OCI-LY3 (cell line): Measurements from ENCODE around the gene QRICH1.

Source experiments
- H2AFZ ChIP-seq: fragments of 200-600, 300-600 bp; shearing (Covaris generic); 2 replicates; pipeline ENCODE4 v1.6.0; 2014; ENCODE audit warnings: antibody characterized with exemption, low read depth, low read length
- H3K27ac ChIP-seq: fragments of 200-600, 300-600 bp; sonication (generic); 2 replicates; pipeline ENCODE4 v1.5.1; 2014; ENCODE audit warnings: mild to moderate bottlenecking, low read length, moderate library complexity, mixed read lengths
- H3K27me3 ChIP-seq: fragments of 200-600, 300-600 bp; sonication (generic); 2 replicates; pipeline ENCODE4 v1.6.1; 2014; ENCODE audit warnings: low read depth, low read length, mixed read lengths
- H3K36me3 ChIP-seq: fragments of 200-600, 300-600 bp; sonication (generic); replicated peaks from 2 replicates; pipeline ENCODE3; 2014; ENCODE audit warnings: low read depth, low read length, mixed read lengths
- H3K4me1 ChIP-seq: fragments of 300-600, 200-600 bp; sonication (generic); 2 replicates; pipeline ENCODE4 v1.6.1; 2014; ENCODE audit warnings: low read length, mixed read lengths
- H3K4me2 ChIP-seq: fragments of 200-600, 300-600 bp; sonication (generic); 2 replicates; pipeline ENCODE4 v1.6.1; 2014; ENCODE audit warnings: low read length, mixed read lengths
- H3K4me3 ChIP-seq: fragments of 300-600, 200-600 bp; sonication (generic); 2 replicates; pipeline ENCODE4 v1.5.1; 2014; ENCODE audit warnings: antibody characterized with exemption, mild to moderate bottlenecking, low read length, moderate library complexity
- H3K79me2 ChIP-seq: fragments of 300-600, 200-600 bp; shearing (Covaris generic); 2 replicates; pipeline ENCODE4 v1.6.1; 2014; ENCODE audit warnings: mild to moderate bottlenecking, low read length, mixed read lengths
- H3K9ac ChIP-seq: fragments of 300-600, 200-600 bp; shearing (Covaris generic); 2 replicates; pipeline ENCODE4 v1.6.0; 2014; ENCODE audit warnings: mild to moderate bottlenecking, low read length, moderate library complexity
- H3K9me3 ChIP-seq: fragments of 200-600, 300-600 bp; shearing (Covaris generic); 2 replicates; pipeline ENCODE4 v1.6.1; 2014; ENCODE audit warnings: low read length, mixed read lengths; ENCODE audit not compliant: insufficient read depth
- H4K20me1 ChIP-seq: fragments of 200-600, 300-600 bp; sonication (generic); 2 replicates; pipeline ENCODE4 v1.6.1; 2016; ENCODE audit warnings: low read length, mixed read lengths; ENCODE audit not compliant: insufficient read depth
- CTCF ChIP-seq: fragments of 200-600, 300-600 bp; sonication (generic); IDR thresholded peaks from 2 replicates; pipeline ENCODE4 v1.5.1; 2014; ENCODE audit warnings: antibody characterized with exemption, low read length, low read depth
- EZH2phosphoT487 ChIP-seq: fragments of 200-600 bp; shearing (Covaris generic); IDR thresholded peaks from 2 replicates; pipeline ENCODE4 v1.6.1; 2018; ENCODE audit warnings: antibody characterized with exemption, mixed run types, low read depth

Gene QRICH1

GRCh38 chr3:49005998-49006397 is 87.9 kb downstream of the QRICH1 start:
- H3K36me3 ChIP-seq, result peaks cover 3% of the 10 kb centered on the region
- H3K9ac ChIP-seq, result peak overlapping the region; percentile 95; the same call in 1 of the 2 replicates
- H3K27ac ChIP-seq, result no peak overlapping the region
- H3K79me2 ChIP-seq, result peaks cover 35% of the 10 kb centered on the region
- H3K4me1 ChIP-seq, result peaks cover 14% of the 10 kb centered on the region
- H2AFZ ChIP-seq, result no peak overlapping the region
- H3K9me3 ChIP-seq, result no peaks in the 10 kb centered on the region
- H3K4me3 ChIP-seq, result peak overlapping the region; percentile 84
- peaks cover 17% of the 10 kb centered on the region for H4K20me1 ChIP-seq
- H3K27me3 ChIP-seq, result no peaks in the 10 kb centered on the region
- TF ChIP-seq CTCF (no peak), EZH2phosphoT487 (no peak)
- peak overlapping the region; percentile 89 for H3K4me2 ChIP-seq

- Histone ChIP-seq H3K27ac (no peak overlapping the region), H3K4me3 (no peak overlapping the region), H3K79me2 (peaks cover 31% of the 10 kb centered on the region), H4K20me1 (peaks cover 17% of the 10 kb centered on the region), H3K9ac (no peak overlapping the region), H3K36me3 (peaks cover 3% of the 10 kb centered on the region), H3K27me3 (no peaks in the 10 kb centered on the region), H2AFZ (no peak overlapping the region), H3K4me2 (no peak overlapping the region), H3K4me1 (peaks cover 14% of the 10 kb centered on the region), H3K9me3 (no peaks in the 10 kb centered on the region)
- no peak for TF ChIP-seq CTCF
- TF ChIP-seq EZH2phosphoT487, result no peak
Observed at GRCh38 chr3:49005303-49005680, 88.6 kb downstream of the QRICH1 start.

GRCh38 chr3:49004352-49005302 is 89.2 kb downstream of the QRICH1 start:
- TF ChIP-seq EZH2phosphoT487 (no peak), CTCF (no peak)
- Histone ChIP-seq H3K4me1 (peaks cover 14% of the 10 kb centered on the region), H3K27me3 (no peaks in the 10 kb centered on the region), H4K20me1 (peaks cover 15% of the 10 kb centered on the region), H3K9ac (no peak overlapping the region), H3K9me3 (no peaks in the 10 kb centered on the region), H3K4me3 (no peak overlapping the region), H3K27ac (no peak overlapping the region), H2AFZ (no peak overlapping the region), H3K79me2 (peaks cover 24% of the 10 kb centered on the region), H3K4me2 (no peak overlapping the region), H3K36me3 (peaks cover 3% of the 10 kb centered on the region)

- peaks cover 2% of the 10 kb centered on the region for H3K4me1 ChIP-seq
- no peaks in the 10 kb centered on the region for H3K79me2 ChIP-seq
- no peak overlapping the region for H3K9ac ChIP-seq
- H4K20me1 ChIP-seq, result 0 out of 2 replicates have a peak, but pooled peaks cover 4% of the 10 kb centered on the region
- TF ChIP-seq CTCF (no peak), EZH2phosphoT487 (no peak)
- H3K4me2 ChIP-seq, result no peak overlapping the region
- no peak overlapping the region for H3K27ac ChIP-seq
- no peaks in the 10 kb centered on the region for H3K36me3 ChIP-seq
- H3K27me3 ChIP-seq, result no peaks in the 10 kb centered on the region
- H3K9me3 ChIP-seq, result no peaks in the 10 kb centered on the region
- no peak overlapping the region for H2AFZ ChIP-seq
- H3K4me3 ChIP-seq, result no peak overlapping the region
Observed at GRCh38 chr3:49001155-49001554, 92.7 kb downstream of the QRICH1 start.
